Panc1 (cell line): ENCODE data around the gene FBXL16.
"Not testable (repeated sequence)": the region's sequence is repeated elsewhere in the genome, so short reads cannot be mapped to it uniquely, and the experiment has no call there.

ENCODE experiments used
- POLR2AphosphoS5 ChIP-seq: IDR thresholded peaks from 2 replicates; pipeline ENCODE4 v1.6.1; 2012; ENCODE audit warnings: mild to moderate bottlenecking, low read depth, low read length, moderate library complexity
- REST ChIP-seq, 2 experiments: IDR thresholded peaks; 2 replicates each; pipeline ENCODE4 v1.6.1; 2011 to 2012; ENCODE audit warnings: low read depth in 2 of 2, control low read depth in 1 of 2, low read length in 1 of 2, mild to moderate bottlenecking in 1 of 2, moderate library complexity in 1 of 2; ENCODE audit not compliant: insufficient read depth in 1 of 2
- TCF7L2 ChIP-seq: IDR thresholded peaks from 2 replicates; pipeline ENCODE4 v1.6.1; 2011; ENCODE audit warnings: mild to moderate bottlenecking, low read depth, low read length, inconsistent platforms
- TF ChIP-seq, protein P1 (sequence below): fragments of 450-650 bp; IDR thresholded peaks from 2 replicates; pipeline ENCODE4 v1.5.1; 2017; ENCODE audit warnings: mild to moderate bottlenecking

DNA sequence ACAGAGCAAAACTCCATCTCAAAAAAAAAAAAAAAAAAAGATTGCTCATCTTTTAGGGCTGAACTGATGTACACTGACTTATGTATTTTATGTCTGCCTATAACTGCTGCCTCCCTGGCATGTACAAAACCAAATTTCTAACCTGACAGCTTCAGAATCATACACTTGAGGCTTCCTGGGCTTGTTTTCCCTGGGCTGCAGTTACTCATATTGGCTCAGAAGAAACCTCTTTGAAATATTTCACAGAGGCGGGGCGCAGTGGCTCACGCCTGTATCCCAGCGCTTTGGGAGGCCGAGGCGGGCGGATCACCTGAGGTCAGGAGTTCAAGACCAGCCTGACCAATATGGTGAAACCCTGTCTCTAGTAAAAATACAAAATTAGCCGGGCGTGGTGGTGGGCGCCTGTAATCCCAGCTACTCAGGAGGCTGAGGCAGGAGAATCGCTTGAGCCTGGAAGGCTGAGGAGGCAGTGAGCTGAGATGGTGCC lies 48.6 kb upstream of the FBXL16 start:
- TF ChIP-seq POLR2AphosphoS5; REST (IDR thresholded peaks at IDR 0.05; ENCODE audit: insufficient read depth in 1 of 2, low read depth in 2 of 2, low read length in 1 of 2); TCF7L2: not testable (repeated sequence)
- TF ChIP-seq, protein P1, sequence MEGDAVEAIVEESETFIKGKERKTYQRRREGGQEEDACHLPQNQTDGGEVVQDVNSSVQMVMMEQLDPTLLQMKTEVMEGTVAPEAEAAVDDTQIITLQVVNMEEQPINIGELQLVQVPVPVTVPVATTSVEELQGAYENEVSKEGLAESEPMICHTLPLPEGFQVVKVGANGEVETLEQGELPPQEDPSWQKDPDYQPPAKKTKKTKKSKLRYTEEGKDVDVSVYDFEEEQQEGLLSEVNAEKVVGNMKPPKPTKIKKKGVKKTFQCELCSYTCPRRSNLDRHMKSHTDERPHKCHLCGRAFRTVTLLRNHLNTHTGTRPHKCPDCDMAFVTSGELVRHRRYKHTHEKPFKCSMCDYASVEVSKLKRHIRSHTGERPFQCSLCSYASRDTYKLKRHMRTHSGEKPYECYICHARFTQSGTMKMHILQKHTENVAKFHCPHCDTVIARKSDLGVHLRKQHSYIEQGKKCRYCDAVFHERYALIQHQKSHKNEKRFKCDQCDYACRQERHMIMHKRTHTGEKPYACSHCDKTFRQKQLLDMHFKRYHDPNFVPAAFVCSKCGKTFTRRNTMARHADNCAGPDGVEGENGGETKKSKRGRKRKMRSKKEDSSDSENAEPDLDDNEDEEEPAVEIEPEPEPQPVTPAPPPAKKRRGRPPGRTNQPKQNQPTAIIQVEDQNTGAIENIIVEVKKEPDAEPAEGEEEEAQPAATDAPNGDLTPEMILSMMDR: not testable (repeated sequence)
